ENCODE measurements around the gene HOXA3. TPM values are rescaled to one million over a fixed set of nuclear protein-coding genes. Genes with fewer than 3 reads are reported as not detected.
A peak's percentile ranks its signal among the peaks of the same experiment; 100 is the strongest.

Gene HOXA3
- total RNA-seq, 4 donors from 2014 or later = 5.5 to 19.9 (median 6.2) TPM

DNA sequence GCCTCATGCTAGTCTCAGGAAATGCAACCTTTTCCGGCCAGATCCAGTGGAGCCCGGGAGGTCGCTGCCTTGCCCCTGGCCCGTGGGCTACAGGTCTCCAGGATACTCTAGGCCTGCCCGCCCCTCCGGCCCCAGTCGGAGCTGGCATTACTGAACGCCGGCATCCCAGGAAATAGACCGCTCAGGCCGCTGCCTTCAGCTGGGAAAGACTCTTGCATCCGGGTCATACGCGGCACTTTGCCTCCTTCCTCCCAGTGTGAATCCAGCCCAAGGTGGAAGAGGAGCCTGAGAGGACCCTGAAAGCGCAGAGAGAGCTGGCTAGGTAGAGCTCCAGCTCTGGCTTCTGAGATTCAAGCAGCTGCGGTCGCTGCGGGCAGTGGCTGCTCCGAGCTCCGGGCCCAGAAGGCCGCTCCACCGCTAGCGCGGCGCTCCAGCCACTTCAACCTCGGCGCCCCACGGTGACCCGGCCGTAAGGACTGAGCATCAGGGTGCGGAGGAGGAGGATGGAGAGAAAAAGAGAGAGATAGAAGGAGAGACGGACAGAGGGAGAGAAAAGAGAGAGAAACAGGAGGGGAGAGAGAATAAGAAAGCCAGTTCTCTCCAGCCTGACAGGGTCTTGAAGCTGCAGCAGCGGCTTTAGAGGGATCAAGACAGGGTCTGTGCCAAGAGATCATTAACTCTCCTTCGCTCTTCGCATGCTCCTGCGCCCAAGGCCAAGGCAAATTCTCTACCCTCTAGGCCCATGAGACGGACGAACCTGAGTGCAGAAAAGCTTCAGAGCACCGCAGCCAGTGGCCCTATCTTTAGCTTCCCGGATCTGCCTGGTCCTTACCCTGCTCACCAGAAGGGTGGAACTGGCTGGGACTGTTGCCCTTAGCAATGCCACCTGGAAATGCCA, 23.5 kb upstream of the HOXA3 start:
- Histone ChIP-seq H3K27ac (peak overlapping the region; percentile 68), H3K36me3 (no peaks in the 10 kb centered on the region), H3K4me3 (peak overlapping the region; percentile 32), H3K27me3 (peaks cover 13% of the 10 kb centered on the region), H3K9me3 (no peaks in the 10 kb centered on the region), H3K4me1 (peaks cover 65% of the 10 kb centered on the region)
- WGBS = 69% methylated on average over 30 of the region's 40 CpGs
- peak; percentile 69 to 82 for DNase-seq (ENCODE audit: low spot score in 2 of 2)
- no peak for TF ChIP-seq EP300 (IDR thresholded peaks at IDR 0.05)

DNA sequence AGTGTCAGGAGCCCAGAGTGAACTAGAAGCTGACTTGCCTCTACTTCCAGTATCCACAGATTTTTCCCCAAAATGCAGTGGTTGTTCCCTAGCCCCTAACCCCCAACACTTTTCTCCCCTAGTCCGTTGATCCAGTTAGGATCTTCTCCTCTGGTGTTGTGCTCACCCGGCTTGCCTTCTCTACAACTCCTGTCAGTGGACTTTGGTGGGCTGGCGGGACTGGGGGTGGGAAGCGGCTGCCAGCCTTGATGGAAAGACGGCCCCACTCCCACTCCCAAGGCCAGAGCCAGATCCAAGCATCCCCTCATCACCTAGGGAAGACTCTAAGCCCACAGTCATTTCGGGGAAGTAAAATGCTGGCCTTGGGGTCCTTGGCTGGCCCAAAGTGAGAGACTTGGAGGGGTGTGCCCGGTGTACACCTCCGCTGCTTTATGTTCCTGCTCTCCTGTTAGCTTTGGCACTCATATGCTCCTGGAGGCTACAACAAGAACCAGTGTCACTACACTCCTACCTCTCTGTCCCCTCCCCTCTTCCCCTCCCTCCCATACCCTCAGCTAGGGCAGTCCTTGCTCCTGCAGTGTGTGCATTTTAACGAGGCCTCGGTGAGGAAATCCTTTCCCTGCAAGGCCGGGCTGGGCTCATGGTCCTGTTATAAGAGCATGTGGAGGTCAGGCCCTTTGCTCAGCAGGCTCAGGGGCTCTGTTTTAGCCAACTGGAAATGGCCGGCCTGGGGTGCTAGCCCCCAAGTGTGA, 22.7 kb upstream of the HOXA3 start:
- no peak for TF ChIP-seq CTCF (IDR thresholded peaks at IDR 0.05)
- TF ChIP-seq POLR2A (IDR thresholded peaks at IDR 0.05) = no peak
- no peak for TF ChIP-seq POLR2AphosphoS5 (IDR thresholded peaks at IDR 0.05)
- TF ChIP-seq EP300 (IDR thresholded peaks at IDR 0.05) = no peak
- peaks cover 64% of the 10 kb centered on the region for H3K4me1 ChIP-seq
- H3K27me3 ChIP-seq = peaks cover 5% of the 10 kb centered on the region
- 62% methylated on average over 12 of the region's 12 CpGs for WGBS
- no peaks in the 10 kb centered on the region for H3K9me3 ChIP-seq
- H3K4me3 ChIP-seq = peak overlapping the region; percentile 84
- DNase-seq (ENCODE audit: low spot score in 2 of 2) = peak; percentile 74 to 79
- no peaks in the 10 kb centered on the region for H3K36me3 ChIP-seq
- peak overlapping the region; percentile 94 for H3K27ac ChIP-seq

DNA sequence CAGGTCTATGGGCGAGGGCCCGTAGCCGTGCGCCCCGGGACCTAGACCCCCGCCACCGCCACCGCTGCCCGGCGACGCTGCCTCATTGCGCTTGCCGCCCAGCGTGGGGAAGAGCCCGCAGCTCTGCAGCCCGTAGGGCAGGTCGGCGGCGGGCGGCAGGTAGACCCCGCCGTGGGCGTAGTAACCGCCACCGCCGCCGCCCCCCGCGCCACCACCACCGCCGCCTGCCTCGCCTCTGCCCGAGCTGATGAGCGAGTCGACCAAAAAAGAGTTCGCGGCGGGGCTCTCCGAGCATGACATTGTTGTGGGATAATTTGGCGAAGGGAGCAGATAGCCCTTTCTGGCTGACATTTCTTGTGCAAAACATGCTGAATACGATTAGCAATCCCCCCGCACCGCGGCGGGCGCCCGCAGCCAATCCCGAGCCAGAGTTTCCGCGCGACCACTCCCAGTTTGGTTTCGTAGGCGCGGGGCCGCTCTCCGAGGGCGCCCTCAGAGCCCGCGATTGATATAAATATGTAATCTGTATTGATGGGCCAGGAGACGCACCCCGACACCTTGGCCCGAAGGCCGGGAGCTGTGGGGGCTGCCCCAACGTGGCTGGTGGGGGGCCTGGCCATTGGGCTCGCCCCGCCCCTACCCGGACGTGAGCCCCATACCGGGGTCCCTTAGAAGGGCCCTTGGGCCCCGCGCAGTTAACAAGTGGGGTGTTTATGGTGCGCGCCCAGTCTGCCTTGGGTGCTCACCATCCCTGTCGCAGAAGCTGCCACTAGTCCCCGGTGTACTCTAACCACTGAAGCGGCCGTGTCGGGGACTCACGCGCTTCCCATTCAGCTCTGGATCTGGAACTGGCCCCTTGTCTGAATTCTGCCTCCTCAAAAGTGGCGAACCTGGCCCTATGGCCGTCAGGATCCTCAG, 21.8 kb upstream of the HOXA3 start, which contains the start of gene HOXA10:
Gene HOXA10 (minus strand): TSS at position 365 of the 918 bp plus-strand sequence. CDS start 14 bp downstream, at position 351.
- Histone ChIP-seq H3K27me3 (peaks cover 8% of the 10 kb centered on the region), H3K27ac (peak within 1 kb of the TSS; percentile 94)
- WGBS = 37% methylated on average over 13 of the region's 82 CpGs

DNA sequence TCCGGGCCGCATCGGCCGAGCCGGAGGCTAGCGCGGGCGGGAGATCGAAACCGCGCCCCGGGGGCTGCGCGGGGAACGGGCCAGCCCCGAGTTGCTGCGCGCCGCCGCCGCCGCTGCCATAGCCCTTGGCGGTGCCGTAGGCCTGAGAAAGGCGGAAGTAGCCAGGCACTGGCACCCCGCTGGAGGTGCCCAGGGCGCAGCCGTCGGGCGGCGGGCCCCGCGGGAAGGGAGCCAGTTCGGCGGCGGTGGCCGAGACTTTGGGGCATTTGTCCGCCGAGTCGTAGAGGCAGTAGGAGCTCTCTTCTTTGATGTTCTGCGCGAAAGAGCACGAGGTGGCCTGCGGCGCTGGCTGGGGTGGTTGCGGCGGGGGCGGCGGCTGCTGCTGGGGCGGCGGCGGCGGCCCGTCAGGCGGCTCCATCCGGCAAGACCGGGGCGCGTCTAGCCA, 21.1 kb upstream of the HOXA3 start:
- Histone ChIP-seq H3K36me3 (no peaks in the 10 kb centered on the region), H3K4me3 (peak overlapping the region; percentile 84), H3K27ac (peak overlapping the region; percentile 94), H3K9me3 (no peaks in the 10 kb centered on the region), H3K4me1 (peaks cover 71% of the 10 kb centered on the region), H3K27me3 (peaks cover 11% of the 10 kb centered on the region)
- no peak for TF ChIP-seq POLR2AphosphoS5 (IDR thresholded peaks at IDR 0.05)
- no peak for TF ChIP-seq EP300 (IDR thresholded peaks at IDR 0.05)
- no peak for TF ChIP-seq CTCF (IDR thresholded peaks at IDR 0.05)
- no peak for TF ChIP-seq POLR2A (IDR thresholded peaks at IDR 0.05)
- WGBS = no CpG with 5 or more reads among the region's 59 CpGs
- peak; percentile 72 to 73 for DNase-seq (ENCODE audit: low spot score in 2 of 2)

More for the DNA sequence above, 21.8 kb upstream of the HOXA3 start, which contains the start of gene HOXA10:
- Histone ChIP-seq H3K4me1 (peaks cover 64% of the 10 kb centered on the region), H3K36me3 (no peaks in the 10 kb centered on the region), H3K9me3 (no peaks in the 10 kb centered on the region), H3K4me3 (peak within 1 kb of the TSS; percentile 84)
- DNase-seq (ENCODE audit: low spot score in 2 of 2) = peak; percentile 81 to 85
- TF ChIP-seq CTCF (IDR thresholded peaks at IDR 0.05) (no peak), POLR2A (IDR thresholded peaks at IDR 0.05) (peak in 1 of 2 donors; percentile 39)
